ENCODE measurements around the gene LRIG3. TPM values are rescaled to one million over a fixed set of nuclear protein-coding genes. Genes with fewer than 3 reads are reported as not detected.

LRIG3 gene
- 120 and 139 TPM in 2 replicates for total RNA-seq

GRCh38 chr12:58920102-58920960, at the start of gene LRIG3:
TSS of gene LRIG3 (minus strand) at chr12:58920504. CDS start at chr12:58920235, 269 bp downstream.

All from hair follicle dermal papilla cell (primary cell).